GM12892 (cell line): Measurements from ENCODE around the gene KRT10.

Experiments
- POLR2A ChIP-seq: IDR thresholded peaks from 2 replicates; pipeline ENCODE4 v1.6.1; 2011; ENCODE audit warnings: low read depth, low read length, control low read depth
- POLR2AphosphoS5 ChIP-seq: IDR thresholded peaks from 2 replicates; pipeline ENCODE4 v1.6.1; 2011; ENCODE audit warnings: low read depth, low read length, control low read depth

DNA sequence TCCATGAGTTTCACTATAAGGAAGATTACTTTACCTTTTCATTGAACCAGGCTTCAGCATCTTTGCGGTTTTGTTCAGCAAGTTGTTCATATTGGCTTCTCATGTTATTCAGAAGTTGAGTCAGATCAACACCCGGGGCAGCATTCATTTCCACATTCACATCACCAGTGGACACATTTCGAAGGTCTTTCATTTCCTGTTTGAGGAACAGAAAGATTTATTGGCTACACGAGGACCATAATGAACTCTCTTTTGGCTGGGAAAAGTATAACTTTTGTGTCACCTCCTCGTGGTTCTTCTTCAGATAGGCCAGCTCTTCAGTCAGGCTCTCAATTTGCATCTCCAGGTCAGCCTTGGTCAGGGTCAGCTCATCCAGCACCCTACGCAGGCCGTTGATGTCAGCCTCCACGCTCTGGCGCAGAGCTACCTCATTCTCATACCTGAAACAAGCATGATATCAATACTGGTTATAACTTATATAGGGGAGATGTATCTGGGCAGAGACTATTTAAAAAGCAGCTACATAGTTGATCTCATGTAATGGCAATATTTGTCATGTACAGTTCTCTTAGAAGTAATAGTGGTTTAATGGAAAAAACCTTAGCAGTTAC, 2.1 kb downstream of the KRT10 start:
- no peak for TF ChIP-seq POLR2A
- no peak for TF ChIP-seq POLR2AphosphoS5
